Stimulated activated effector memory CD8-positive, alpha-beta T cell treated with anti-CD3 and anti-CD28 coated beads, Interleukin-12 subunit alpha, Interleukin-12 subunit beta, amount 100 ng/mL, for 72 hours (primary cell): Measurements from ENCODE around the gene ZNF207.
A peak's percentile ranks its signal among the peaks of the same experiment; 100 is the strongest.
"Not testable (repeated sequence)": the region's sequence is repeated elsewhere in the genome, so short reads cannot be mapped to it uniquely, and the experiment has no call there.

Experiments used
- ATAC-seq: fragments of 150-1000 bp; cut with Tn5 transposase; 2 replicates; pipeline ENCODE4 v1.10.0; 2021
- DNase-seq, 2 donors: peaks; one replicate each; pipeline ENCODE4 v3.0.0; 2021 to 2022; ENCODE audit warnings: low spot score in 2 of 2
- H3K27ac Mint-ChIP-seq: one replicate; pipeline ENCODE4 v1.8.0; 2022; ENCODE audit warnings: mild to moderate bottlenecking, mixed read lengths
- H3K36me3 Mint-ChIP-seq: one replicate; pipeline ENCODE4 v1.8.0; 2022; ENCODE audit warnings: mild to moderate bottlenecking, mixed read lengths
- H3K4me1 Mint-ChIP-seq: one replicate; pipeline ENCODE4 v1.8.0; 2022; ENCODE audit warnings: mixed read lengths
- H3K4me3 Mint-ChIP-seq: one replicate; pipeline ENCODE4 v1.8.0; 2022; ENCODE audit warnings: mild to moderate bottlenecking, mixed read lengths
- H3K9me3 Mint-ChIP-seq: one replicate; pipeline ENCODE4 v1.8.0; 2022; ENCODE audit warnings: mixed read lengths

ZNF207 gene

GRCh38 chr17:32349854-32350665 is at the start of gene ZNF207:
ZNF207 (plus strand) TSS chr17:32350157; CDS start chr17:32350286, 129 bp downstream.
- DNase-seq (peak; percentile 83 to 97), ATAC-seq (peak; percentile 94)
- H3K9me3 Mint-ChIP-seq, result no peaks in the 10 kb centered on the region
- H3K27ac Mint-ChIP-seq, result peak within 1 kb of the TSS; percentile 100
- peaks cover 54% of the 10 kb centered on the region for H3K36me3 Mint-ChIP-seq
- peaks cover 20% of the 10 kb centered on the region for H3K4me1 Mint-ChIP-seq
- peak within 1 kb of the TSS; percentile 97 for H3K4me3 Mint-ChIP-seq

DNA sequence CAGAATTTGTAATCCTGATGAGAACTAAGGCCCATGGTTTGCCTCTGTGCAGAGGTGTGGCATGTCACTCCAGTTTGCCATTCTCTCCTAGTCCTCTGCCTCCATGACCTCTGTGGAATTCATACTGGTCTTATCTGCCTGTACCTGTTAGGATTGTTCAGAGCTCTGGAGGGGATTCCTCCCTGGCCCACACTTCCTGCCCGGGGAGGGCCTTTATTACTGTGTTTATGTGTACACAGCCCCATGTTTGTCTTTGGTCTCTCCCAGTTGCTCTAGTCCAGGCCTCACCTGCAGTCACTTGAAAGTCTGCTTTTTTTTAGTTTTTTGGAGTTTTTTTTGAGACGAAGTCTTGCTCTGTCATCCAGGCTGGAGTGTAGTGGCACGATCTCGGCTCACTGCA is 47.9 kb upstream of the ZNF207 start:
- Mint-ChIP-seq H3K4me3 (no peak overlapping the region), H3K36me3 (no peaks in the 10 kb centered on the region), H3K4me1 (no peaks in the 10 kb centered on the region), H3K27ac (no peak overlapping the region), H3K9me3 (no peaks in the 10 kb centered on the region)
- ATAC-seq, result no peak
- no peak for DNase-seq

GRCh38 chr17:32302860-32303649 is 46.9 kb upstream of the ZNF207 start:
- Mint-ChIP-seq H3K27ac (no peak overlapping the region), H3K4me3 (no peak overlapping the region), H3K4me1 (no peaks in the 10 kb centered on the region), H3K9me3 (no peaks in the 10 kb centered on the region), H3K36me3 (no peaks in the 10 kb centered on the region)
- DNase-seq (no peak), ATAC-seq (no peak)

DNA sequence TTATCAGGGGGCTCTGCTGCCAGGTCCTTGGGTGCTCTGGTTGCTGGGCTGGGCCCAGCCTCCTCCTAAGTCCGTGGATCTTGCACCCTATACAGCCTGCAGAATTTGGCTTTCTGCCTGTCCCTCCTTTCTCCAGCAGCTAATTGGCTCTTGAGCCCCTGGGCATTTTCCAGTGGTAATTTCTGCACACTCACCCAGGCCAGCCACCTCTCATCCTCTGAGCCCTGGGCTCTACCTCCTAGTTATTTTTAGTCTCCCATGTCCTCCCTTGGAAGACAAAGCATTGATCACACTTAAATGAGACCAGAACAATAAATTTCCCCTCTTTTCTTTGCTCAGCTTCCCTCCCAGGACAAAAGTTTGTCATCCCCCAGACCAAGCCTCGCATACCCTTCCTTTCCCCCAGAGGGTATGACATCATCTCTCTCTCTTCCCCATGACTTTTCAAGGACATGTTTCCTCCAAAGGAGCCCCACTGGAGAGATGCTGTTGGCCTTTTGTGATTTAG is 46.1 kb upstream of the ZNF207 start:
- H3K4me3 Mint-ChIP-seq, result no peak overlapping the region
- ATAC-seq (no peak), DNase-seq (no peak)
- no peaks in the 10 kb centered on the region for H3K9me3 Mint-ChIP-seq
- no peak overlapping the region for H3K27ac Mint-ChIP-seq
- H3K36me3 Mint-ChIP-seq, result no peaks in the 10 kb centered on the region
- no peaks in the 10 kb centered on the region for H3K4me1 Mint-ChIP-seq

- H3K9me3 Mint-ChIP-seq, result no peaks in the 10 kb centered on the region
- DNase-seq, result no peak
- H3K36me3 Mint-ChIP-seq, result no peaks in the 10 kb centered on the region
- H3K4me1 Mint-ChIP-seq, result no peaks in the 10 kb centered on the region
- H3K27ac Mint-ChIP-seq, result no peak overlapping the region
- H3K4me3 Mint-ChIP-seq, result no peak overlapping the region
- ATAC-seq, result no peak
These were observed 44.9 kb upstream of the ZNF207 start for GRCh38 chr17:32305049-32305448.

DNA sequence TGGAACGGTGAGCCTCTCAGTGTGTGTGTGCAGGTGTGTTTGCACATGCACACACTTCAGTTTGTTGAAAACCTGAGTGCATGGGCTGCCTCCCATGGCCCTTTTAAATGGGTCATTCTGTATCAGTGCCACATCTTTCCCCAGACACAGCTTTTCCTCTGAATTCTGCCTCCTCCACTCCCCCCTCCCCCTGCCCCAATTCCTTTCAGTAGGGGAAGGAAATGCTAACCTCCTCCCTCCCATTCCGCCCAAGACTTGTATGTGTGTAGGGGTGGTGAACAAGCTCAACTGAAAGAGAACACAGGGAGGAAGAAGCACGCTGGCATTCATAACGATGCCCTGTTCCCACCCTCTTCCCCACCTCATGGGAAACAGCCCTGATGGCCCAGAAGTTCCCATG is 42.3 kb upstream of the ZNF207 start:
- Mint-ChIP-seq H3K27ac (no peak overlapping the region), H3K4me1 (no peaks in the 10 kb centered on the region), H3K9me3 (no peaks in the 10 kb centered on the region), H3K36me3 (no peaks in the 10 kb centered on the region), H3K4me3 (no peak overlapping the region)
- DNase-seq (no peak), ATAC-seq (no peak)

DNA sequence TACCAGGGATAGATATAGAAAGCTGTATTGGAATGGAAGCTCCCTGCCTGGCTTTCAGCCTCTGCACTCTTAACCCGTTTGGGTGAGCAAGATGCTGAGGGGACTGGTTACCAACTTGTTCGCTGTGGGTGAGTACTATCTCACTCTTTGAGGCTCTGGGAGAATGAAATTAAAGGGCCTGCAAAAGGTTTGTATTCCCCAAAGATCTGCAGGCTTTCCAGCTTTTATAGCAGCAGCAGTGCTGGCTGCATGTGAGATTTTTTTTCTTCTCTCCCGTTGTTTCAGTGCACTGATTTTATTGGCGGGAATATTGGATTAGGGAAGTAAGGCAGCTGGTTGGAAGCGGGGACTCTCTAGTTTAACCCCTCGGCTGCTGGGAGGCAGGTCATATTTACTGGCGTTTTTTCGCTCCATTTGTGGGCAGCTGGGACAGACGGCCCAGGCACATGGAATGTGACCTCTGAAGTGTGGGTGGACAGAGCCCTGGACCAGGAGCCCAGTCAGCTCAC is 38.9 kb upstream of the ZNF207 start:
- Mint-ChIP-seq H3K4me3 (no peak overlapping the region), H3K4me1 (no peaks in the 10 kb centered on the region), H3K27ac (no peak overlapping the region), H3K9me3 (no peaks in the 10 kb centered on the region), H3K36me3 (no peaks in the 10 kb centered on the region)
- ATAC-seq, result no peak
- DNase-seq, result no peak

DNA sequence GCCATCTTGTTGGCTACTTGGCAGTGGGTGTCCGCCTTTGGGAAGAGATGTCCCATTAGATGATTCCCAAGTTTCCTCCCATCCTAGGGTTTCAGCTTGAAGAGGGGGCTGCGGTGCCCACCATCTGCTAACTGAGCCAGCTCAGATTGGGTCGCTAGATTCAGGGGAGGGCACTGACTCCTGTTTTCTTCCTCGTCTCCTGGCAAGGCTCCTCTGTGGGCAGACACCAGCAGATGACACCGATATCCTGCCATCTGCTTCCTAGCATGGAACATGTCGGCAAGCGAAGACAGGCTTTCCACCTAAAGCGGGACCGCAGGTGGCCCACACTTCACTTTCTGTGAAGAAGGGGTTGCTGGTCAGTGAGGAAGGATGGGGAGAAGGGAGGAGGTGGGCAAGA is 35.3 kb upstream of the ZNF207 start:
- Mint-ChIP-seq H3K27ac (no peak overlapping the region), H3K4me1 (peaks cover 4% of the 10 kb centered on the region), H3K9me3 (no peaks in the 10 kb centered on the region), H3K36me3 (no peaks in the 10 kb centered on the region), H3K4me3 (no peak overlapping the region)
- DNase-seq (no peak), ATAC-seq (no peak)

- no peaks in the 10 kb centered on the region for H3K36me3 Mint-ChIP-seq
- H3K27ac Mint-ChIP-seq, result no peak overlapping the region
- H3K4me1 Mint-ChIP-seq, result peaks cover 6% of the 10 kb centered on the region
- DNase-seq (no peak), ATAC-seq (no peak)
- H3K4me3 Mint-ChIP-seq, result no peak overlapping the region
- no peaks in the 10 kb centered on the region for H3K9me3 Mint-ChIP-seq
These were observed 34.8 kb upstream of the ZNF207 start for GRCh38 chr17:32315171-32315570.

GRCh38 chr17:32316653-32317052 is 33.3 kb upstream of the ZNF207 start:
- H3K9me3 Mint-ChIP-seq, H3K4me3 Mint-ChIP-seq, DNase-seq, H3K36me3 Mint-ChIP-seq, H3K27ac Mint-ChIP-seq, H3K4me1 Mint-ChIP-seq, ATAC-seq: not testable (repeated sequence)

DNA sequence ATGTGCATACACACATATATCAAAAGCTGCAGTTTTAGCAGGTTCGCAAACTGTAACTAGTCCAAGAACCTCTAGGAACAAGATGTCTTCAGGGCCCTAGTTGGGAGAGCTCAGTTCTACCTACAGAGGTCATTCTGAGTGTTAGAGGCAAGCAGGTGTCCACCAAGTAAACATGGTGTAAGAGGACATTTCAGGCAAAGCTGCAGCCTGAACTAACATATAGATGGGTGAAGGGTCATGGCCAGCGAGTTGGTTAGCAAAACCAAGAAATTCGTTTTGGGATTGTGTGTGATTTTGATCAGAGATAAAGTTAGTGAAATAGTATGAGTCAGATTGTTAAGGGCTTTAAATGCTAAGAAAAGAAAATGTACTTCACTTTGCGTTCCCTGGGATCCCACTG is 32.6 kb upstream of the ZNF207 start:
- H3K4me3 Mint-ChIP-seq, result no peak overlapping the region
- ATAC-seq, result no peak
- H3K27ac Mint-ChIP-seq, result no peak overlapping the region
- DNase-seq, result no peak
- H3K9me3 Mint-ChIP-seq, result no peaks in the 10 kb centered on the region
- no peaks in the 10 kb centered on the region for H3K36me3 Mint-ChIP-seq
- H3K4me1 Mint-ChIP-seq, result peaks cover 10% of the 10 kb centered on the region

GRCh38 chr17:32318071-32318470 is 31.9 kb upstream of the ZNF207 start:
- Mint-ChIP-seq H3K9me3 (no peaks in the 10 kb centered on the region), H3K36me3 (no peaks in the 10 kb centered on the region)

DNA sequence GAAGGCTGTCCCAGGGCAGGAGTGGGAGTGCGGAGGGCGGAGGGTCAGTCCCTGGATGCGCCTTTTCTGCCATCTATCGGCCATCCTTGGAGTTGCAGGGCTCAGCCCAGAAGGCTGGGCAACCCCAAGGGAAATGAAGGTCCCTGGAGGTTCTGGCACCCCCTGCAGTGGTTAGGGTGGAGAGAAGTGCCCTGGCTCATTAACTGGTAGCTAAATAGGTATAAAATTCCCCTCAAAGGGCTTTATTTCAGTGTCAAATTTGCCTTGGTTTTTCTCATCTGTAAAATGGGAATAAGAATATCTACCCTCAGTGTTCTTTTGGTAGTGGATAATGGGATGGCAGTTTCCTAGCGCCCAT is 30.4 kb upstream of the ZNF207 start:
- no peaks in the 10 kb centered on the region for H3K36me3 Mint-ChIP-seq
- ATAC-seq, result peak; percentile 89
- no peaks in the 10 kb centered on the region for H3K9me3 Mint-ChIP-seq
- H3K4me1 Mint-ChIP-seq, result peaks cover 25% of the 10 kb centered on the region
- peak; percentile 82 to 93 for DNase-seq
- peak overlapping the region; percentile 32 for H3K27ac Mint-ChIP-seq
- peak overlapping the region; percentile 56 for H3K4me3 Mint-ChIP-seq

More at GRCh38 chr17:32318071-32318470, 31.9 kb upstream of the ZNF207 start:
- no peak for ATAC-seq
- Mint-ChIP-seq H3K4me3 (no peak overlapping the region), H3K4me1 (peaks cover 16% of the 10 kb centered on the region), H3K27ac (no peak overlapping the region)
- no peak for DNase-seq

GRCh38 chr17:32320080-32320479 is 29.9 kb upstream of the ZNF207 start:
- H3K27ac Mint-ChIP-seq, ATAC-seq, H3K36me3 Mint-ChIP-seq, DNase-seq, H3K4me3 Mint-ChIP-seq, H3K9me3 Mint-ChIP-seq: not testable (repeated sequence)
- H3K4me1 Mint-ChIP-seq, result peaks cover 25% of the 10 kb centered on the region

GRCh38 chr17:32320847-32321246 is 29.1 kb upstream of the ZNF207 start:
- Mint-ChIP-seq H3K36me3 (no peaks in the 10 kb centered on the region), H3K27ac (no peak overlapping the region), H3K9me3 (no peaks in the 10 kb centered on the region), H3K4me1 (peaks cover 25% of the 10 kb centered on the region), H3K4me3 (no peak overlapping the region)
- DNase-seq (no peak), ATAC-seq (no peak)
